ENCODE measurements around the gene SH3BP2. TPM values are rescaled to one million over a fixed set of nuclear protein-coding genes. Genes with fewer than 3 reads are reported as not detected.

The SH3BP2 gene
- total RNA-seq, 1 experiment from 2014 or later: 9.6 TPM

DNA sequence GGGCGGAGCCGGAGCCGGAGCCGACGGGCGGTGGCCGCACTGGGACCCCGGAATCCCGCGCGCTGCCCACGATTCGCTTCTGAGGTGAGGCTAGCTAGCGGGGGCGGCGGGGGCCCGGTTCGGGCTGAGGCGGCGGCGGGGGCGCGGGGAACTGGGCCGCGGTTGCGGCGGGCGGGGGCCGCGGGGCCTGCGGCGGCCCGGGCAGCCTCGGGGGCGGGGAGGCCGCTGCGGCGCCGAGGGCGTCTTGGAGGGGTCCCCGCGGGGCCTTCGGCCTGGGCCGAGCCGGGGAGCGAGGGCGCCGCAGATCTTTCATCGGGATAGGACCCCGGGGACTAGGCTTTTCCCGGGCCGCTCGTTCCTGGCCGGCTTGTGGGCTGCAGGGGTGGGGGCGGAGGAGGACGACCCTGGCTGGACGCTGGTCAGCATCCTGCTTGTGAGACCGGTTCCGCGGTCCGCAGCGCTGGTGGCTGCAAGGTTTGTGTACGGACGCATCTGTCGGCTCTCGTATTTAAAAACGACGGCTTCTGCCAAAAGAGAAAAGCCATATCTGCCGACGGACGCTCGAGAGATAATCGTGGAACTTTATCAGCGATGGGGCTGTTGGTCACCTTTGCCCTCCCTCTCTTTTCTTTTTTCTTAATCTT is 51.2 kb downstream of the SH3BP2 start:
- H3K27me3 ChIP-seq: no peaks in the 10 kb centered on the region
- H3K9me3 ChIP-seq: no peaks in the 10 kb centered on the region
- peak overlapping the region; percentile 69 for H3K4me3 ChIP-seq
- no peaks in the 10 kb centered on the region for H3K36me3 ChIP-seq
- DNase-seq: peak; percentile 41

DNA sequence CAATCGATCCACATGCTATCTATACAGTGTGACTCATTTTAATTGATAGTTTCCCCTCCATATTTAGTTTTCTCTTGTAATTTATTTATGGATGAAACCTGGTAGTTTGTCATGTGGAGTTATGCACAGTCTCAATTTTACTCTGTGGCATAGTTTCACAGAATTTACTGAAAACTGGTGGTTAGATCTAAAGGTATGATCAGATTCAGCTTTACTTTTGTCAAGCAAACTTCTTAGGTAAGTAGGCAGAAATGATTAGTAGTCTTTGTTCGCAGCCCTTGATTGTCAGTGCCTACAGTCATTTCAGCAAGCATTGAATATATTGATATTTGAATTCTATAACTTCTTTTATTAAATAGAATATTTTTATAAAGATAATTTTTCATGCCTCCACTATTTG is 53.3 kb downstream of the SH3BP2 start:
- DNase-seq: no peak
- no peaks in the 10 kb centered on the region for H3K9me3 ChIP-seq
- no peak overlapping the region for H3K4me3 ChIP-seq
- H3K36me3 ChIP-seq: no peaks in the 10 kb centered on the region
- H3K27me3 ChIP-seq: no peaks in the 10 kb centered on the region

DNA sequence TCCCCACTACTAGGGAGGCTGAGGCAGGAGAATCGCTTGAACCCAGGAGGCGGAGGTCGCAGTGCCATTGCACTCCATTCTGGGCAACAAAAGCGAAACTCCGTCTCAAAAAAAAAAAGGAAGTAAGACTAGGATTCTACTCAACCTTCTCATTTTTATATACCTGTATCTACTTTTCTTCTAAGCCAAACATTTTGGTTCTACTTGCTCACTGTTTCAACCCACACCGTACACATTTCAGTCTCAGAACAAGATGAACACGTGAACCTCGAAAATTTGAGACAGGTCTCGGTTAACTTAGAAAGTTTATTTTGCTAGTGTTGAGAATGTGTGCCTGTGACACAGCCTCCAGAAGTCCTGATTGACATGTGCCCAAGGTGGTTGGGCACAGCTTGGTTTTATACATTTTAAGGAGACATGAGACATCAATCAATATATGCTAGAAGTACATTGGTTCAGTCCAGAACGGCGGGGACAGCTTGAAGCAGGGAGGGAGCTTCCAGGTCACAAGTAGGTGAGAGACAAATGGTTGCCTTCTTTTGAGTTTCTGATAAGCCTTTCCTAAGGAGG is 54.5 kb downstream of the SH3BP2 start:
- no peak for DNase-seq
- no peaks in the 10 kb centered on the region for H3K9me3 ChIP-seq
- no peaks in the 10 kb centered on the region for H3K27me3 ChIP-seq
- H3K36me3 ChIP-seq: no peaks in the 10 kb centered on the region
- H3K4me3 ChIP-seq: no peak overlapping the region

DNA sequence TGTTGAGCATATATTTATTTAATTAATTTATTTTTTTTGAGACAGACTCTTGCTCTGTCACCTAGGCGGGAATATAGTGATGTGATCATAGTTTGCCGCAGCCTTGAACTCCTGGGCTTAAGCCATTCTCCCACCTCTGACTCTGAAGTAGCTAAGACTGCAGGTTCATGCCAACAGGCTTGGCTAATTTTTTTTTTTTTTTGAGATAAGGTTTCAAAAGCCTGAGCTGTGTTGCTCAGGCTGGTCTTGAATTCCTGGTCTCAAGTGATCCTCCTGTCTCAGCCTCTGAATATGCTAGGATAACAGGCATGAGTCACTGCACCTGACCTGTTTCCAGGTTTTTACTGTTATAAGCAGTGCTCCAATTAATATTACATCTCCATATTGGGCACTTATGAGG is 55.6 kb downstream of the SH3BP2 start:
- no peaks in the 10 kb centered on the region for H3K36me3 ChIP-seq
- no peaks in the 10 kb centered on the region for H3K9me3 ChIP-seq
- H3K4me3 ChIP-seq: no peak overlapping the region
- no peak for DNase-seq
- no peaks in the 10 kb centered on the region for H3K27me3 ChIP-seq

DNA sequence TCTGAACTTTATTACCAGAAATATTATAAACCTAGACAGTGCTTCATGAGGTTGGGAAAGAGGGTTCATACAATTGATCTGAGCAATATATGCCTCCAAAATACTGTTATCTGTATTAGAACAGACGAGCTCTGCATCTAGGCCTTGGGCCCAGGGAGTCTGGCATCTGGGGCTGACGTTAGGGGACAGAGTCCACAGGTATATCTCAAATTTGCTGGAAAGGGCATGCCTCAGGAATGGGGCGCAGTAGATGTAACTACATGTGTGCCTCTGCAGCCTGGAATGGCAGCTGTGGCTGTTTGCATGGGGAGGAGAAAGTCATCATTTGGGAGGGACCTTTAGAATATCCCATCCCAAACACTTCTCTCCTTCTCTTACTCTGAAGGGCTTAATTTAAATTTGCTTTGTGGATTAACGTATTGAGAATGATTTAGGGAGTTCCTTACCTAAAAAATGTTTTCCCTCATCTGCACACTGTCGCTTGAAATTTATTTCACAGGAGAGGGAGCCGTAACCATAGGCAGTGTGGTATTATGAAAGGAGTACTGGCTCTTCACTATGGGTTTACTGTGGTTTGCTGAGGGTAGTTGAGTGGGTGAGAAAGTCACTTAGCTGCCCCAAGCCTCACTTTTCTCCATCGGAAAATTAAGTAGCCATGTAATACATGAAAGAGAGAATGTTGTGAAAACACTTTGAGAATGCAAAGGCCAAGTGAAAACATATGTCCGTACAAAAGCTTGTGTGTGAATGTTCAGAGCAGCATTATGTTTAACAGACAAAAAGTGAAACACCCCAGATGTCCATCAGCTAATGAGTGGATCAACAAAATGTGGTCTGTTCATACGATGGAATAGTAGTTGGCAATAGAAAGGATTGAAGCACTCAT is 56.6 kb downstream of the SH3BP2 start:
- H3K36me3 ChIP-seq: peaks cover 7% of the 10 kb centered on the region
- H3K4me3 ChIP-seq: no peak overlapping the region
- no peak for DNase-seq
- H3K9me3 ChIP-seq: no peaks in the 10 kb centered on the region
- H3K27me3 ChIP-seq: no peaks in the 10 kb centered on the region

DNA sequence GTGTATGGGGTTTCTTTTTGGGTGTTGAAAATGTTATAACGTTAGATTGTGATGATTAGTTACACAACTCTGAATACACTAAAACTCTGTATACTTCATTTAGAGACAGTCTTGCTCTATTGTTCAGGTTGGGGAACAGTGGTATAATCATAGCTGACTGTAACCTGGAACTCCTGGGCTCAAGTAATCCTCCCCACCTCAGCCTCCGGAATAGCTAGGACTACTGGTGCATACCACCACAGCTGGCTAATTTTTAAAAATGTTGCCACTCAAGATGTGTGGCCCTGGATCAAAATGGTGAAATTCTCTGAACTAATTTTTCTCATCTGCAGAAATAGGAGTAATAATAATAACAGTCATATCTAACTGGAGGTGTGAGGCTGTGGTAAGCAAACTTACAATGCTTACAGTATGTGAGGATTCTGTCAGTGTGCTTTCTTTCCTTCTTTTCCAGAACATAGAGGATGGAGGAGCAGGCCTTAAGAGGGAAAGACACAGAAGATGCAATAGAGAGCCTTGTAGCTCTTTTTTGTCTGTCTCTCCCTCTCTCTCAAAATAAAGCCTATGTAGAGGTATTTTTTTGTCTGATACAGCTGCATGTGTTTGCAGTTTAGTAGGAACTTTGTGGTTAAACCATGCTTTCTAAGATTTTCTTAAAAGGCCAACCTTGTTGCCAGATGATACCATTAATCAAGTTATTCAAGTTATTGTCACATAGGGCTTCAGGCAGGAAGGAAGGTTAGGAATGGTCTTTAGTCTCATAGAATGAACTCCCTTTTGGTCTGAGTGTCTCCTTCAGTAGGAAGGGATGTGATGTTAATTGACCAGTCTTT is 58.3 kb downstream of the SH3BP2 start:
- peaks cover 15% of the 10 kb centered on the region for H3K36me3 ChIP-seq
- H3K9me3 ChIP-seq: 0 out of 2 replicates have a peak, but pooled peaks cover 2% of the 10 kb centered on the region
- no peak for DNase-seq
- H3K4me3 ChIP-seq: no peak overlapping the region
- H3K27me3 ChIP-seq: no peaks in the 10 kb centered on the region

DNA sequence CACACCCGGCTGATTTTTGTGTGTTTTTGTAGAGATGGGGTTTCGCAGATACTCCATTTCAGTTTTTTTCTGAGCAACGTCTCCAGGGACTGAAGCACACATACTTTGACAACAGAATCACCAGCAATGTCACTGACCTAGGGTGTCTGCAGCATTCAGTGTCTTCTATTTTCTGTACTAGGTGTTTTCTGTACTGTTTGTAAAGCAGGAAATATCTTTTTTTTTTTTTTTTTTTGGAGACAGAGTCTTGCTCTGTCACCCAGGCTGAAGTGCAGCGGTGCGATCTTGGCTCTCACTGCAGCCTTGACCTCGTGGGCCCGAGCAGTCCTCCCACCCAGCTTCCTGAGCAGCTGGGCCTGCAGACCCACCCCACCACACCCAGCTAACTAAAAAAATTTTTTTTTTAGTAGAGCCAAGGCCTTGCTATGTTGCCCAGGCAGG is 59.6 kb downstream of the SH3BP2 start:
- no peaks in the 10 kb centered on the region for H3K27me3 ChIP-seq
- no peak for DNase-seq
- no peak overlapping the region for H3K4me3 ChIP-seq
- H3K36me3 ChIP-seq: peaks cover 15% of the 10 kb centered on the region
- 0 out of 2 replicates have a peak, but pooled peaks cover 2% of the 10 kb centered on the region for H3K9me3 ChIP-seq

GRCh38 chr4:2855584-2855983 is 62.7 kb downstream of the SH3BP2 start:
- no peak overlapping the region for H3K4me3 ChIP-seq
- no peaks in the 10 kb centered on the region for H3K27me3 ChIP-seq
- H3K36me3 ChIP-seq: peaks cover 15% of the 10 kb centered on the region
- H3K9me3 ChIP-seq: 0 out of 2 replicates have a peak, but pooled peaks cover 2% of the 10 kb centered on the region
- no peak for DNase-seq

GRCh38 chr4:2856266-2856665 is 63.4 kb downstream of the SH3BP2 start:
- H3K9me3 ChIP-seq: 0 out of 2 replicates have a peak, but pooled peaks cover 2% of the 10 kb centered on the region
- no peak overlapping the region for H3K4me3 ChIP-seq
- peaks cover 15% of the 10 kb centered on the region for H3K36me3 ChIP-seq
- DNase-seq: no peak
- no peaks in the 10 kb centered on the region for H3K27me3 ChIP-seq

- 0 out of 2 replicates have a peak, but pooled peaks cover 2% of the 10 kb centered on the region for H3K9me3 ChIP-seq
- no peak for DNase-seq
- H3K27me3 ChIP-seq: no peaks in the 10 kb centered on the region
- H3K36me3 ChIP-seq: peaks cover 15% of the 10 kb centered on the region
- no peak overlapping the region for H3K4me3 ChIP-seq
Measured at GRCh38 chr4:2857349-2857927, 64.6 kb downstream of the SH3BP2 start.

DNA sequence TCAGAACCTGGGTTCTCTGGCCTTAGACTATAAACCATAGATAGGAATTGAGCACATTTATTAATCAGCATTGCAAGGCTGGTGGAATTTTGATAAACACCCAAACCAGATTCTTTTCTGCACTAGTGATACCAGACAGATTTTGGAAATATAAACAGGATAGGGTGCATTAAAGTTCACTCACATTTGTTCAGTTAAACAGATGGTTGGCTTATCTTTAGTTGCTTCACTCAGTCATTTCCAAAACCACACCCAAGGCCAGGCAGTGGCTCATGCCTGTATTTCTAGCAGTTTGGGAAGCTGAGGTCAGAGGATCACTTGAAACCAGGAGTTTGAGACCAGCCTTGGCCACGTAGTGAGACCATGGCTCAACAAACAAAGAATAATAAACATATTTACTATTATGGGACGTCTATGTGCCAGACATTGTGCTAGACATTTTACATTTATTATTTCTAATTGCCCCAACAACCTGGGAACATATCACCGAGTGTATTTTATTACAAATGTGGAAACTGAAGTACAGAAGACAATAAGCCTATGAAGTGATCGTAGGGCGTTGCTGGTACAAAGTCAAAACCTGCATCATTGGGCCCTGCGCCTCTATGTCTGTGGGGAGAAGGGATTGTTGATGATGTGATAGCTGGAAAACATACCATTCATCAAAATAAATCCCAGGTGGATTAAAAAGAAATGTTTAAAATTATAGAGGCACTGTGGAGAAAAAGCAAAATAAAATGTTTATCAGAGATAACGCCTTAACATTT is 65.7 kb downstream of the SH3BP2 start:
- H3K27me3 ChIP-seq: no peaks in the 10 kb centered on the region
- peaks cover 15% of the 10 kb centered on the region for H3K36me3 ChIP-seq
- H3K4me3 ChIP-seq: no peak overlapping the region
- H3K9me3 ChIP-seq: 0 out of 2 replicates have a peak, but pooled peaks cover 2% of the 10 kb centered on the region
- DNase-seq: peak; percentile 56

DNA sequence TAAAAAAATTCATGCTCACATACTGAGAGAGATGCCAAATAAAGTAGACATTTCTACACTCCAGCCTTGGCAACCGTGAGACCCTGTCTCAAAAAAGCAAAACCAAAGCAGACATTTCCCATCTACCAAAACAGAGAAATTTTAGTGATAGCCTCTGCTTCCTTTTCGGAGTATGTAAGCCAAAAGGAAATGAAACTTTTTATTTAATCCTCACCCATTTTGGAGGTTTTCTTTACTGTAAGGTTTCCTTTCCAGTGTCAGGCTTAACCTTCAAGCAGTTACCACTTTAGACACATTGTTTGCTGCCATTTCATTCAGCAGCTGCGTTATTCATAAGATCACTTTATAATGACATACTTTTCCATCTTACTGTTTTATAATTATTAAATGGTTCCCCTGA is 66.6 kb downstream of the SH3BP2 start:
- 0 out of 2 replicates have a peak, but pooled peaks cover 2% of the 10 kb centered on the region for H3K9me3 ChIP-seq
- H3K36me3 ChIP-seq: peaks cover 8% of the 10 kb centered on the region
- H3K4me3 ChIP-seq: no peak overlapping the region
- no peak for DNase-seq
- no peaks in the 10 kb centered on the region for H3K27me3 ChIP-seq

GRCh38 chr4:2860391-2861348 is 67.8 kb downstream of the SH3BP2 start:
- no peak overlapping the region for H3K4me3 ChIP-seq
- no peak for DNase-seq
- H3K27me3 ChIP-seq: no peaks in the 10 kb centered on the region
- no peaks in the 10 kb centered on the region; the same call in 1 of the 2 replicates for H3K36me3 ChIP-seq
- no peaks in the 10 kb centered on the region for H3K9me3 ChIP-seq

- Histone ChIP-seq H3K4me3 (no peak overlapping the region), H3K27me3 (no peaks in the 10 kb centered on the region), H3K9me3 (no peaks in the 10 kb centered on the region), H3K36me3 (no peaks in the 10 kb centered on the region)
- no peak for DNase-seq
Measured at GRCh38 chr4:2861631-2862436, 68.9 kb downstream of the SH3BP2 start.
